ENCODE measurements around the gene PPM1H. TPM values are rescaled to one million over a fixed set of nuclear protein-coding genes. Genes with fewer than 3 reads are reported as not detected.

Gene PPM1H
- polyA plus RNA-seq, 1 of the 3 experiments (the other 2 are of a cell fraction) = 0.13 TPM

GRCh38 chr12:62686938-62687337 lies 248.0 kb downstream of the PPM1H start:
- no peak overlapping the region for H3K4me2 ChIP-seq
- H3K4me1 ChIP-seq (ENCODE audit: control insufficient read depth in 1 of 2, insufficient read depth in 2 of 2, low read depth in 1 of 2, low read length in 1 of 2) = peaks cover 11 to 18% of the 10 kb centered on the region in 2 experiments; a peak in 3 of 4 replicates
- ChIA-PET CTCF (interaction anchor here (1.0 kb wide), 2 partner anchors 112 to 252 kb away, joined by 3 read pairs; no protein-coding TSS in a partner anchor), POLR2A (no interaction called here)
- no peak overlapping the region for H2AFZ ChIP-seq (ENCODE audit: low read depth)
- no peak overlapping the region for H3K9ac ChIP-seq
- TF ChIP-seq CHD2 (IDR thresholded peaks at IDR 0.05; ENCODE audit: low read length, partially characterized antibody) = no peak
- no peak for TF ChIP-seq NRF1 (IDR thresholded peaks at IDR 0.05; ENCODE audit: low read depth, low read length)
- no peak for TF ChIP-seq RAD21 (IDR thresholded peaks at IDR 0.05; ENCODE audit: low read length)
- no peak for TF ChIP-seq EP300 (IDR thresholded peaks at IDR 0.05; ENCODE audit: borderline replicate concordance in 1 of 2, low read depth in 1 of 2, low read length in 1 of 2)
- TF ChIP-seq RFX5 (IDR thresholded peaks at IDR 0.05; ENCODE audit: low read length) = no peak
- TF ChIP-seq FOSL2 (IDR thresholded peaks at IDR 0.05; ENCODE audit: borderline replicate concordance, low read depth) = no peak
- TF ChIP-seq SIN3A (IDR thresholded peaks at IDR 0.05; ENCODE audit: borderline replicate concordance, low read depth, low read length) = no peak
- no peak for TF ChIP-seq ELF1 (IDR thresholded peaks at IDR 0.05)
- no peak for TF ChIP-seq NFIC (IDR thresholded peaks at IDR 0.05; ENCODE audit: borderline replicate concordance)
- no peak for TF ChIP-seq MXI1 (IDR thresholded peaks at IDR 0.05; ENCODE audit: low read depth, low read length)
- TF ChIP-seq CTCF (IDR thresholded peaks at IDR 0.05) = no peak
- no peak for TF ChIP-seq ZBTB33 (IDR thresholded peaks at IDR 0.05; ENCODE audit: borderline replicate concordance, low read depth)
- TF ChIP-seq IRF3 (IDR thresholded peaks at IDR 0.05; ENCODE audit: low read depth, low read length) = no peak
- no peak for TF ChIP-seq TEAD4 (IDR thresholded peaks at IDR 0.05; ENCODE audit: borderline replicate concordance, insufficient read depth)
- TF ChIP-seq POLR2AphosphoS5 (IDR thresholded peaks at IDR 0.05; ENCODE audit: low read depth, low read length) = no peak
- no peak for TF ChIP-seq GABPA (IDR thresholded peaks at IDR 0.05; ENCODE audit: low read depth)
- TF ChIP-seq JUND (IDR thresholded peaks at IDR 0.05) = no peak
- TF ChIP-seq RCOR1 (IDR thresholded peaks at IDR 0.05; ENCODE audit: low read length) = no peak
- no peak for TF ChIP-seq USF1 (IDR thresholded peaks at IDR 0.05; ENCODE audit: borderline replicate concordance, low read depth)
- peaks cover under 1% of the 10 kb centered on the region for H3F3A ChIP-seq (replicated peaks; ENCODE audit: insufficient read depth)
- no peak overlapping the region for H3K4me3 ChIP-seq (ENCODE audit: low read depth in 2 of 2, low read length in 1 of 2)
- no peaks in the 10 kb centered on the region for H3K9me3 ChIP-seq
- WGBS (ENCODE audit: low lambda C conversion rate) = 95% methylated on average over 3 of the region's 3 CpGs
- H3K9me2 ChIP-seq = no peaks in the 10 kb centered on the region
- H3K36me3 ChIP-seq (replicated peaks in 1 of 2; ENCODE audit: control insufficient read depth in 1 of 2, insufficient read depth in 2 of 2, low read length in 1 of 2) = no peaks in the 10 kb centered on the region
- H3K27ac ChIP-seq (ENCODE audit: low read depth in 2 of 2, low read length in 1 of 2) = no peak overlapping the region
- H3K79me2 ChIP-seq (ENCODE audit: insufficient read depth) = no peaks in the 10 kb centered on the region
- H4K20me1 ChIP-seq (ENCODE audit: insufficient read depth) = no peaks in the 10 kb centered on the region
- DNase-seq = no peak
- no peaks in the 10 kb centered on the region for H3K27me3 ChIP-seq (ENCODE audit: insufficient read depth)
